ENCODE measurements around the gene LAMA3. TPM values are rescaled to one million over a fixed set of nuclear protein-coding genes. Genes with fewer than 3 reads are reported as not detected.

The LAMA3 gene
- total RNA-seq, 2 donors from 2014 or later = 0.19 TPM; not detected in 1

DNA sequence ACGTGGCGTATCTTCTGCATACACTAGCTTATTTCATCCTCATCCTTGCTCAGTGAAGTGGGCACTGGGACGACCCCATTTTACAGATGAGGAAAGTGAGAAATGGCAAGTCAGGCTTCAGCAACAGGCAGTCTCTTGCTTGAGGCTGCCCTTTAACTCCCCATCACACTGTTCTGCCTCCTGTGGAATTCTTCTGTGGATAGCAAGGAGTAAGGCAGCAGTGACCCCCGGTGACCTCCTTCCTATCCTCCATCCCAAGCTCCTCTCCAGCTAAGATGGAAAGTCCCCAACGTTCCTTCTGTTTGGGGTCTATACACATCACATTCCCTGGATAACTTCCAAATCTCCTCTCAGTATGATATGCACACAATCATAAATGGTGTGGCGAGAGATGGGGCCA lies 37.0 kb upstream of the LAMA3 start:
- DNase-seq (no peak), ATAC-seq (replicated peaks in 1 of 2) (no peak)
- H3K36me3 Mint-ChIP-seq (ENCODE audit: insufficient read depth in 2 of 2) = no peaks in the 10 kb centered on the region
- H3K4me3 Mint-ChIP-seq = no peak overlapping the region
- no peak overlapping the region for H3K27ac Mint-ChIP-seq
- H3K9me3 Mint-ChIP-seq = no peaks in the 10 kb centered on the region
- peaks cover 6% of the 10 kb centered on the region for H3K27me3 Mint-ChIP-seq (ENCODE audit: low read depth)
- no peaks in the 10 kb centered on the region for H3K4me1 Mint-ChIP-seq (ENCODE audit: low read depth)

DNA sequence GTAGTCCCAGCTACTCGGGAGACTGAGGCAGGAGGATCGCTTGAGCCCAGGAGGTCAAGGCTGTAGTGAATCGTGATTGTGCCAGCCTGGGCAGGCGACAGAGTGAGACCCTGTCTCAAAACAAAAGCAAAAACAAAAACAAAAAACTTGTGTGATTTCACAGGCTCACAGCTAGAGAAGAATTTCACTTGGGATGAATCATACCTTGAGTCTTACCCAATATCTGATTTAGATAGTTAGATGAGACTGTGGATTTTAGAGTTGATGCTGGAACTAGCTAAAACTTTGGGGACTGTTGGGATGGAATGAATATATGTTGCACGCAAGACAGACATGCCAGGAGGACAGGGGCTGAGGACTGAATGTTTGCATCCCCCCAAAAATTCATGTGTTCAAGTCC lies 31.0 kb upstream of the LAMA3 start:
- DNase-seq (no peak), ATAC-seq (replicated peaks in 1 of 2) (no peak)
- H3K27me3 Mint-ChIP-seq (ENCODE audit: low read depth) = peaks cover 34% of the 10 kb centered on the region
- H3K4me1 Mint-ChIP-seq (ENCODE audit: low read depth) = peaks cover 17% of the 10 kb centered on the region
- H3K36me3 Mint-ChIP-seq (ENCODE audit: insufficient read depth in 2 of 2) = peaks cover 3 to 4% of the 10 kb centered on the region in 2 donors
- no peaks in the 10 kb centered on the region for H3K9me3 Mint-ChIP-seq
- no peak overlapping the region for H3K27ac Mint-ChIP-seq
- H3K4me3 Mint-ChIP-seq = no peak overlapping the region

DNA sequence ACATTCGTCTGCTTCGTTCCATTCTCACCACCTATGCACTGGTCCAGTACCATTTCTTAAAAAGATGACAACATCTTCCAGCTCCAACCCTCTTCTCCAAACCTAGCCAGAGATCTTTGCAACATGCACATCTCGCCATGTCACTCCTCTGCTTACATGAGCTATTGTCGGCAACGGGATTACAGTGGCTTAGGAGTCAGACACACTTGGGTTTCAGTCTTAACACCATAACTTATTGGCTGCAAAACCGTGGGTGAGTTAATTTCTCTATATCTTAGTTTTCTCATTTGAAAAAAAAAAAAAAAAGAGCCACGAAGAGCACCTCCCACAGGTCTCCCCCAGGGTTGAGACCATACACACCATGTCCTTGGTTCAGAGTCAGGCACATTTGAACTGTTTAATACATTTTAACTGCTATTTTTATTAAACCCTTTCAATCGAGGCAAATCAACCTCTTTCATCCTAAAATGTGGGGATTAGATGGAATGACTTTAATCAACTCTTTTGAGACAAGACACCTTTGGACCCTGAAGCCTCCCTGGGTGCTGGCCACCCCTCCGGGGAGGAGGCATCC lies 27.4 kb upstream of the LAMA3 start:
- Mint-ChIP-seq H3K9me3 (no peaks in the 10 kb centered on the region), H3K4me1 (ENCODE audit: low read depth) (peaks cover 20% of the 10 kb centered on the region), H3K4me3 (peak overlapping the region; percentile 50 to 80), H3K27me3 (ENCODE audit: low read depth) (peaks cover 43% of the 10 kb centered on the region), H3K36me3 (ENCODE audit: insufficient read depth in 2 of 2) (peaks cover 3 to 4% of the 10 kb centered on the region in 2 donors), H3K27ac (no peak overlapping the region)
- DNase-seq (peak; percentile 1 to 4), ATAC-seq (replicated peaks in 1 of 2) (peak; percentile 43 to 52)

DNA sequence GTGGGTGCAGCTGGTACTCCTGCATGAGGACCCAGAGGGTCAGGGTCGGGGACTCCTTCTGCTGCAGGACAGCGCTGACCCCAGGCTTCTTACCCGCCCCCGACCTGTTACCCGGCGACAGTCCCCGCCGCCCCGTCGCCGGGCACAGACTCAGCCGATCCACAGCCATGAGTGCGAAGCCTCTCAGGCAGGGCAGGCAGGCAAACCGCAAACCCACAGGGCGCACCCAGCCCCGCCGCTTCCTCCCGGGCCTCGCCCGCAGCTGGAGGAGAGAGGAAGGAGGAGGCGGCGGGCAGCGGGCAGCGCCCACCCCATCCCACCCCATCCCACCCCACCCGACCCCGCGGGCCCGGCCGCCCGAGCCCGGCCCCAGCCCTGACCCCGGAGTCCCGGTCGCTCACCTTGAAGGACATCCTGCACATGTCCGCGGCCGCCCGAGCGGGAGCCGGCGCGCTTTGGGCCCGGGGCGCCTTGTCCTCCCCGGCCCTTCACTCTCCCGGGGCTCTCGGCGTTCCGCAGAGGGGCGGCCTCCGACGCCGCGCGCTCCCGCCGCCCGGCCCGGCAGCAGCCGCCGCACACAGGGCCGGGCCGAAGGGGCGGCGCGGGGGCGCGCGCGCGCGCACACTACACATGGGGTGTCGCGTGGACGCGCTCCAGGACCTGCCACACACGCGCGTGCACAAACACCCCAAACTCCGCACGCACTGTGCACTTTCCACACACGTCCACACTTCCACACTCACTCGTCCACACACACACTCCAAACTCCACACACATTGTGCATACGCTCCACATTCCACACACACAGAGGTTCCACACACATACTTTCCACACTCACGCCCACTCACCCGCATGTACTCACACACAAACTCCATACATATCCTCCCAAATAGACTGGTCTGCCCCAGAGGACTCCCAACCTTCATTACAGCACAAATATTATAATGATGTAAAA lies 26.7 kb upstream of the LAMA3 start, which contains the start of gene ANKRD29:
ANKRD29 (minus strand) TSS at position 603 of the 955 bp plus-strand sequence; CDS start at position 422, 181 bp downstream.
- Mint-ChIP-seq H3K27ac (peak within 1 kb of the TSS; percentile 53), H3K4me1 (ENCODE audit: low read depth) (peaks cover 20% of the 10 kb centered on the region)
- peak; percentile 86 to 89 for ATAC-seq (replicated peaks in 1 of 2)

DNA sequence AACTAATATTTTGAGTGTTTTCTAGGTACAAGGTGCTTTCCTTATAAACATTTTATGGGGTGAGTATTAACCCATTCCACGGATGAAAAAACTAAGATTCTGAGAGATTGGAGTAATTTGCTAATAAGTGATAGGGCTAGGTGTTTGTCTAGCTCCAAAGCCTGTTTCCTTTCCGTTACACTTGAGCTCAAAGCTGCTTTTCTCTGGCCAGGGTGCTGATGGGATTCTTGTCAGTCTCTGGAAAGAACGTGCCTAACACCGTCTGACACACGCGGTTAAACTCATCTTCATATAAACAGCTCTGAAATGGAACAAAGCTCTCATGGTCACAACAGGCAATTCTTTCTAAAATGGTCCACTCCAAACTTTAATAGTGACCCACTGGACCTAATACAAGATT lies 24.6 kb upstream of the LAMA3 start:
- ATAC-seq (replicated peaks in 1 of 2) (no peak), DNase-seq (no peak)
- no peak overlapping the region for H3K4me3 Mint-ChIP-seq
- no peak overlapping the region for H3K27ac Mint-ChIP-seq
- peaks cover 20% of the 10 kb centered on the region for H3K4me1 Mint-ChIP-seq (ENCODE audit: low read depth)
- H3K9me3 Mint-ChIP-seq = no peaks in the 10 kb centered on the region
- peaks cover 37% of the 10 kb centered on the region for H3K27me3 Mint-ChIP-seq (ENCODE audit: low read depth)
- H3K36me3 Mint-ChIP-seq (ENCODE audit: insufficient read depth in 2 of 2) = peaks cover 3 to 4% of the 10 kb centered on the region in 2 donors

More for the DNA sequence above, 26.7 kb upstream of the LAMA3 start, which contains the start of gene ANKRD29:
- Mint-ChIP-seq H3K27me3 (ENCODE audit: low read depth) (peaks cover 43% of the 10 kb centered on the region), H3K9me3 (no peaks in the 10 kb centered on the region), H3K36me3 (ENCODE audit: insufficient read depth in 2 of 2) (peaks cover 3 to 4% of the 10 kb centered on the region in 2 donors), H3K4me3 (peak within 1 kb of the TSS; percentile 85 to 90)
- peak; percentile 55 to 69 for DNase-seq

DNA sequence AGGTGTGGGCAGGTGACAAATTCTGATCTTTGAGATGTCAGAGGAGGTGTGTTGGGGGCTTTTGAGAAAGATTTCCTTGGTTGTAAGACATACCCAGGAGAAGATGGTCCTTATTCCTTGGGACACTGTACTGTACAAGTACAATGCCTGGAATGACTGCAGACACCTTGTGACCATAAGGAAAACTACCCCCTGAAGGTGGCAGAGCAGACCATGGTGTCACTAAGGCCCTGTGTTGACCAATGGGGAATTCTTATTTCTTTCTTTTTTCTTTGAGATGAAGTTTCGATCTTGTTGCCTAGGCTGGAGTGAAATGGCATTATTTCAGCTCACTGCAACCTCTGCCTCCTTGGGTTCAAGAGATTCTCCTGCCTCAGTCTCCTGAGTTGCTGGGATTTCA lies 22.1 kb upstream of the LAMA3 start:
- DNase-seq (no peak), ATAC-seq (replicated peaks in 1 of 2) (no peak)
- H3K27me3 Mint-ChIP-seq (ENCODE audit: low read depth) = peaks cover 17% of the 10 kb centered on the region

DNA sequence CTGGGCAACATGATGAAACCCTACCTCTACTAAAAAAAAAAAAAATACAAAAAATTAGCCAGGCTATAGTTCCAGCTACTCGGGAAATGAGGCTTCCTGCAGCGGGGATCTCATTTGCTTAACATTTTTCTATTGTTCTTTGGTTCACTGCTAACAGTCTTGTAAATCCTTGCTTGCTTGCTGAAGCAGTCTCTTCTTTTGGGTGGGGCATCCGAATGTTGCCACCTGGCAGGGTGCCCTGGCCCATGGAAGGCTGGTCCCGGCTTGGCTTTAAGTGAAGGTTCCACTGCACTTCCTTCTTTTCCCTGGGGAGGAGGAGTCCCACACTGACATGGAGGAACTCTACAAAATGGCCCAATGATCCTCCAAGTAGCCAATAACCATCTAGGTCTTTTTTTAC lies 20.5 kb upstream of the LAMA3 start:
- Mint-ChIP-seq H3K9me3 (no peaks in the 10 kb centered on the region), H3K4me3 (no peak overlapping the region), H3K36me3 (ENCODE audit: insufficient read depth in 2 of 2) (no peaks in the 10 kb centered on the region), H3K27me3 (ENCODE audit: low read depth) (peaks cover 7% of the 10 kb centered on the region), H3K27ac (no peak overlapping the region), H3K4me1 (ENCODE audit: low read depth) (peaks cover 7% of the 10 kb centered on the region)
- DNase-seq (no peak), ATAC-seq (replicated peaks in 1 of 2) (no peak)

More for the DNA sequence above, 22.1 kb upstream of the LAMA3 start:
- Mint-ChIP-seq H3K4me1 (ENCODE audit: low read depth) (peaks cover 11% of the 10 kb centered on the region), H3K9me3 (no peaks in the 10 kb centered on the region), H3K27ac (no peak overlapping the region), H3K36me3 (ENCODE audit: insufficient read depth in 2 of 2) (peaks cover 3% of the 10 kb centered on the region in 2 donors), H3K4me3 (no peak overlapping the region)

DNA sequence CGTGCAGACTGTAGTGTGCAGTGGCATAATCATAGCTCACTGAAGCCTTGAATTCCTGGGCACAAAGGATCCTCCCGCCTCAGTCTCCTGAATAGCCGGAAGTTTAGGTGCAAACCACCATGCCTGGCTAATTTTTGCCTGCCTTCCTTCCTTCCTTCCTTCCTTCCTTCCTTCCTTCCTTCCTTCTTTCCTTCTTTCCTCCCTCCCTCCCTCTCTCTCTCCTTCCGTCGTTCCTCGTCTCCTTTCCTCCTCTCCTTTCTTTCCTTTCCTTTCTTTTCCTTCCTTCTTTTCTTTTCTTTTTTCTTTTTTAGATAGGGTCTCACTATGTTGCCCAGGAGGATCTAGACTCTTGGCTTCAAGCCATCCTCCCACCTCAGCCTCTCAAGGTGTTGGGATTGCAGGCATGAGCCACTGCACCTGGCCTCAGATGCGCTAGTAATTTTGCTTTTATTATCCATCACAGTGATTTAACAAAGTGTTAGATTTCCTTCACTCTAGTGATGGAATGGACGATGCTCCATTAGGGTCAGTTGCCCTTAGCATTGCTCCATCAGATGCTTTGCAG lies 20.0 kb upstream of the LAMA3 start:
- peaks cover 7% of the 10 kb centered on the region for H3K27me3 Mint-ChIP-seq (ENCODE audit: low read depth)
- DNase-seq (no peak), ATAC-seq (replicated peaks in 1 of 2) (no peak)
- no peaks in the 10 kb centered on the region for H3K9me3 Mint-ChIP-seq
- H3K4me1 Mint-ChIP-seq (ENCODE audit: low read depth) = peaks cover 13% of the 10 kb centered on the region
- H3K4me3 Mint-ChIP-seq = no peak overlapping the region
- peak overlapping the region; percentile 61 for H3K27ac Mint-ChIP-seq
- H3K36me3 Mint-ChIP-seq (ENCODE audit: insufficient read depth in 2 of 2) = no peaks in the 10 kb centered on the region

DNA sequence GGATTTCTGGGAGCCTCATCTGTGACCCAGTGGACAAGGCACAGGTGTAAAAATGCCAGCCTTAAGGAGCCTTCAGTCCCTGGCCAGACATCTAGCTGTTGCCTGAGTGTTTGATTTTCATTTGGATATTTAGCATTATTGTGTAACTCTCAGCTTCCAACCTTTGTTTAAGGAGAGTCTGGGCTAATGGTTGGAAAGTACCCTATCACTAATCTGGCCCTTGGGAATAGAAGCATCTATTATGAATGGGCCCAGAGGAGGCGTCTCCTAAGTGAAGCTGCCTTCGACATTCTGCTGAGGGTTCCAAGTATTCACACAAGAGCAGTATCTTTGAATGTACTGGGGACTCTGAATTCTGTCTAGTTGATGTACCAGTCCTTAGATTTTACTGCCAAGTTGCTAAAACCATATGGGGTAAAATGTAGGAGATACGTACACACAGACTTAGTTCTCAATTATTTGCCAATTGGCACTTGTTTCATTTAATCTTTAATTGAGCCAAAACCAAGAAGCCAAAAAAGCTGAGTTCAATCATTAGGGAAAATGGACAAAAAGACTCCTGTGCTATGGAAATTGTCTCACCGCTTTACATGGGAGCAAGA lies 19.3 kb upstream of the LAMA3 start:
- H3K36me3 Mint-ChIP-seq (ENCODE audit: insufficient read depth in 2 of 2) = no peaks in the 10 kb centered on the region
- DNase-seq = no peak
- ATAC-seq (replicated peaks in 1 of 2) = no peak
- peaks cover 7% of the 10 kb centered on the region for H3K27me3 Mint-ChIP-seq (ENCODE audit: low read depth)
- H3K4me1 Mint-ChIP-seq (ENCODE audit: low read depth) = peaks cover 13% of the 10 kb centered on the region
- no peak overlapping the region for H3K4me3 Mint-ChIP-seq
- H3K9me3 Mint-ChIP-seq = no peaks in the 10 kb centered on the region
- no peak overlapping the region for H3K27ac Mint-ChIP-seq

DNA sequence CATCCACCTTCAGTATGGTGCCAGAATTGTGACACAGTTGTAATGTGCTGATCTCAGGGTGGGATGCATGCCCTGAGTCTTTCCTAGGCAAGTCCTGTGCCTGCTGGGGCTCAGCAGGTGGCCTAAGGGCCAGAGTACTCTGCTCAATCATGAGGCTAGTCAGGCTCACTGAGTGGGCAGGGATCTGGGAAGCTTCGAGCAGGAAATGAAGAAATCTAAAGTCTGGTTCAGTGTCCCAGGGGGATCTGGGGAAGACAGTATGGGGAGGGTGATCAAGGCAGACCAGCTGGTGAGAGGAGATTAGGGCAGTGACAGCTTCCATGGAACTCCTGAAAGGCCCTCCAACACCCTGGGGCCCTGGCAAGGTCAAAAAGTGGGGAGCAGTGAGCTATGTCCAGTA lies 17.7 kb upstream of the LAMA3 start:
- peaks cover 13% of the 10 kb centered on the region for H3K4me1 Mint-ChIP-seq (ENCODE audit: low read depth)
- no peak overlapping the region for H3K4me3 Mint-ChIP-seq
- ATAC-seq (replicated peaks in 1 of 2) = no peak
- H3K27ac Mint-ChIP-seq = no peak overlapping the region
- DNase-seq = no peak
- H3K9me3 Mint-ChIP-seq = no peaks in the 10 kb centered on the region
- no peaks in the 10 kb centered on the region for H3K36me3 Mint-ChIP-seq (ENCODE audit: insufficient read depth in 2 of 2)
- H3K27me3 Mint-ChIP-seq (ENCODE audit: low read depth) = no peaks in the 10 kb centered on the region

DNA sequence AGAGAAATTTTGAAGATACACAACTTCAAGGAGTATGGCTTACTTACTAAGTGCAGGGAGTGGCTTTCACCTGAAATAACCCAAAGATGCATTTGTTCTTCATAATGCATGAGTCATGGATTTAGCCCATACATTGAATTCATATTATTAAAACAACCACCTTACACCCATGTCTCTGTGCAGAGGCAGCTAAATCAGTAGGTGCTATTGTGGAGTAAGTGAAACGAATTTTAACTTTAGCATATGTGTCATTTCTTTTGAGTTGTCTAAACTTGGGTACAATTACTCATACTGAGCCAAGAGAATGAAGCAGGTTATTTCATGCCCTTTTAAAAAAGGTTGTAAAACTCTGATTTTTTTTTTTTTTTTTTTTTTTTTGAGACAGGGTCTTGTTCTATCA lies 15.5 kb upstream of the LAMA3 start:
- Mint-ChIP-seq H3K4me3 (peak overlapping the region in 1 of 2 donors; percentile 20), H3K9me3 (no peaks in the 10 kb centered on the region), H3K4me1 (ENCODE audit: low read depth) (peaks cover 13% of the 10 kb centered on the region), H3K27me3 (ENCODE audit: low read depth) (peaks cover 15% of the 10 kb centered on the region), H3K27ac (no peak overlapping the region), H3K36me3 (ENCODE audit: insufficient read depth in 2 of 2) (no peaks in the 10 kb centered on the region)
- DNase-seq (peak in 1 of 2 donors; percentile 14), ATAC-seq (replicated peaks in 1 of 2) (peak; percentile 94 to 97)

DNA sequence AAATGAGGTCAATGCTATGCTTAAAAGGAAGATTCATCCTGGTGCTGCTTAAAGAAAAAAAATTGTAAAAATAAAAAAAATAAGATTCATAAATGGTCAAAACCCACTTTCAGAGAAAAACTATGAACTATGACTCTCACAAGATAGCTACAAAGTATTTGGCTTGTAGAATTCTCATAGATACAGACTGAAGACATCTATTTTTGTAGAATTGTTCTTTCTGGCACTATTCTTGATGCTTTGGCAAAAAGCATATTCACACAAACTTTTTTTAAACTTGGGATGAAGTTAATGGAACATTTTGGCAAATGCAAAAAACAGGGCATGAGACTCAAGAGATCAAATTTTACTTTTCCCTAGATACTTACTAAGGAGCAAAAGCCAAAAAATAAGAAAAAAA lies 14.0 kb upstream of the LAMA3 start:
- Mint-ChIP-seq H3K4me1 (ENCODE audit: low read depth) (peaks cover 13% of the 10 kb centered on the region), H3K4me3 (no peak overlapping the region), H3K9me3 (peaks cover 0 to 3% of the 10 kb centered on the region in 2 donors), H3K27me3 (ENCODE audit: low read depth) (peaks cover 25% of the 10 kb centered on the region), H3K36me3 (ENCODE audit: insufficient read depth in 2 of 2) (no peaks in the 10 kb centered on the region), H3K27ac (no peak overlapping the region)
- ATAC-seq (replicated peaks in 1 of 2) (no peak), DNase-seq (no peak)

DNA sequence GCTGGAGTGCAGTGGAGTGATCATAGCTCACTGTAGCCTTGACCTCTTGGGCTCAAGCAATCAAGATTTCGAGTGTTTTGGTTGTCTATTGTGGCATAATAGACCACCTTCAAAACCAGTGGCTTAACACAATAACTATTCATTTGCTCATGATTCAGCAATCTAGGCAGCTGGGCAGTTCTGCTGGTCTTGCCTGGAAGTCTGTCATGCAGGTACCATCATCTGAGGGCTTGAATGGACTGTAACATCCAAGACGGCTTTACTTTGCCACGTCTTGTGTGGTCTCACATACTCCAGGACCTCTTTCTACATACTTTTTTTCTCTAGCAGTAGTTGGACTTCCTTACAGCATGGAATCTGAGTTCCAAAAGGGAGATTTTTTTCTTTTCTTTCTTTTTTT lies 13.4 kb upstream of the LAMA3 start:
- no peak overlapping the region for H3K27ac Mint-ChIP-seq
- H3K4me3 Mint-ChIP-seq = no peak overlapping the region

More for the DNA sequence above, 13.4 kb upstream of the LAMA3 start:
- Mint-ChIP-seq H3K4me1 (ENCODE audit: low read depth) (peaks cover 13% of the 10 kb centered on the region), H3K36me3 (ENCODE audit: insufficient read depth in 2 of 2) (no peaks in the 10 kb centered on the region), H3K9me3 (peaks cover 0 to 3% of the 10 kb centered on the region in 2 donors), H3K27me3 (ENCODE audit: low read depth) (peaks cover 32% of the 10 kb centered on the region)
- DNase-seq (no peak), ATAC-seq (replicated peaks in 1 of 2) (no peak)

All from activated T-cell treated with anti-CD3 and anti-CD28 coated beads, Interleukin-2, amount 50 U/mL, for 72 hours (primary cell).